IPS DF 4.7 (cell line): Measurements from ENCODE around the gene ABCD3.
"Not testable (repeated sequence)": the region's sequence is repeated elsewhere in the genome, so short reads cannot be mapped to it uniquely, and the experiment has no call there.

Source experiments
- DNase-seq: peaks from one replicate; pipeline ENCODE4 v3.0.0-alpha.2; 2013; ENCODE audit warnings: low spot score; ENCODE audit errors: extremely low read depth

Gene ABCD3

GRCh38 chr1:94417978-94418663 is at the start of gene ABCD3:
ABCD3 (plus strand) TSS chr1:94418389; CDS start chr1:94418479, 90 bp downstream.
- DNase-seq, result no peak

- not testable (repeated sequence) for DNase-seq
These were observed 45.4 kb upstream of the ABCD3 start for GRCh38 chr1:94372771-94373170.

GRCh38 chr1:94373311-94373710 is 44.9 kb upstream of the ABCD3 start:
- DNase-seq, result not testable (repeated sequence)

GRCh38 chr1:94375666-94376065 is 42.5 kb upstream of the ABCD3 start:
- DNase-seq, result not testable (repeated sequence)

- DNase-seq, result not testable (repeated sequence)
These were observed 39.7 kb upstream of the ABCD3 start for GRCh38 chr1:94378493-94378892.

- DNase-seq, result no peak
These were observed 38.6 kb upstream of the ABCD3 start for GRCh38 chr1:94379615-94380014.

- DNase-seq, result no peak
These were observed 36.0 kb upstream of the ABCD3 start for GRCh38 chr1:94382201-94382600.

GRCh38 chr1:94383966-94384408 is 34.2 kb upstream of the ABCD3 start:
- DNase-seq, result no peak

- no peak for DNase-seq
These were observed 33.5 kb upstream of the ABCD3 start for GRCh38 chr1:94384485-94385265.

GRCh38 chr1:94385308-94385929 is 32.8 kb upstream of the ABCD3 start:
- no peak for DNase-seq

GRCh38 chr1:94389298-94389697 is 28.9 kb upstream of the ABCD3 start:
- DNase-seq, result no peak

GRCh38 chr1:94394247-94394646 is 23.9 kb upstream of the ABCD3 start:
- DNase-seq, result no peak

GRCh38 chr1:94395231-94395630 is 23.0 kb upstream of the ABCD3 start:
- DNase-seq, result no peak

- DNase-seq, result no peak
These were observed 22.4 kb upstream of the ABCD3 start for GRCh38 chr1:94395748-94396309.

- DNase-seq, result no peak
These were observed 21.7 kb upstream of the ABCD3 start for GRCh38 chr1:94396356-94397010.

- no peak for DNase-seq
These were observed 19.8 kb upstream of the ABCD3 start for GRCh38 chr1:94398356-94398755.

GRCh38 chr1:94399453-94399852 is 18.7 kb upstream of the ABCD3 start:
- no peak for DNase-seq

GRCh38 chr1:94401206-94401605 is 17.0 kb upstream of the ABCD3 start:
- no peak for DNase-seq

- no peak for DNase-seq
These were observed 11.7 kb upstream of the ABCD3 start for GRCh38 chr1:94406446-94406845.

GRCh38 chr1:94408104-94408830 is 9.9 kb upstream of the ABCD3 start:
- no peak for DNase-seq

- no peak for DNase-seq
These were observed 7.0 kb upstream of the ABCD3 start for GRCh38 chr1:94411237-94411636.
